ENCODE results near the gene MTIF2.
"Not testable (repeated sequence)": the region's sequence is repeated elsewhere in the genome, so short reads cannot be mapped to it uniquely, and the experiment has no call there.

MTIF2 gene

DNA sequence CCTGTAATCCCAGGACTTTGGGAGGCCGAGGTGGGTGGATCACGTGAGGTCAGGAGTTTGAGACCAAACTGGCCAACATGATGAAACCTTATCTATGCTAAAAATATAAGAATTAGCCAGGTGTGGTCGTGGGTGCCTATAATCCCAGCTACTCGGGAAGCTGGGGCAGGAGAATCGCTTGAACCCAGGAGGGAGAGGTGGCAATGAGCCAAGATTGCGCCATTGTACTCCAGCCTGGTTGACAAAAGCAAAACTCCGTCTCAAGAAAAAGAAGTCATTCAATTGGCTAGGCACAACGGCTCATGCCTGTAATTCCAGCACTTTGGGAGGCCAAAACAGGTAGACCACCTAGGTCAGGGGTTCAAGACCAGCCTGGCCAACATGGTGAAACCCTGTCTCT is 27.4 kb downstream of the MTIF2 start:
- H3K36me3 ChIP-seq (ENCODE audit: control insufficient read depth, insufficient read depth, low read length): peaks cover 63% of the 10 kb centered on the region
- H3K4me1 ChIP-seq (ENCODE audit: control insufficient read depth, insufficient read depth, low read length): not testable (repeated sequence)

DNA sequence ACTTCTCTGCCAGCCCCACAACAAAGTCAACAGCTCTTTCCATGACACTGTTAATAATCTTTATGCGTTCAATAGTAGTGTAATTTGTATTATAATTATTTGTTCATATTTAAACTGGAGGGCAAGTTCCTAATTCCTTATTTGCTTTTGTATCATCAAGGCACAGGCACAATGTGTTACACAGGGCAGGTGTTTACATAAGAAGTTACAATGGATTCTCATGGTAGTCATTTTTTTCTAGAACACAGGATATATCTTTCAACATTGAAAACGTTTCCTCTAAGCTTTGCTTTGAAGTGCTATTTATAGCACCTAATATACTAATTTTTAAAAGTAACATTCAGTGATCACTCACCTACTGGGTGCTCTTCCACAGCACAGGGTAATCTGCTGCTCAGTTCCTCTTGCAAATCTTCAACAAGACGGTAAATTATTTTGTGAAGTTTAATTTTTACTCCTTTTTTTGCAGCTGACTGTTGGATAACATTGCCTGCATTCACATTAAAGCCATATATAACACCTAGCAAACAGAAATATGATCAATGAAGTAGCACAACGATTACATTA is 29.3 kb downstream of the MTIF2 start:
- peaks cover 65% of the 10 kb centered on the region for H3K36me3 ChIP-seq (ENCODE audit: control insufficient read depth, insufficient read depth, low read length)
- no peak overlapping the region for H3K9ac ChIP-seq (ENCODE audit: low read length)
- H3K9me3 ChIP-seq (ENCODE audit: control insufficient read depth, insufficient read depth, low read depth, low read length): no peaks in the 10 kb centered on the region
- no peaks in the 10 kb centered on the region for H3K27me3 ChIP-seq (ENCODE audit: control insufficient read depth, insufficient read depth, low read length)
- H3K27ac ChIP-seq (ENCODE audit: low read depth, low read length): no peak overlapping the region
- no peak overlapping the region for H3K4me3 ChIP-seq (ENCODE audit: low read depth, low read length)
- no peaks in the 10 kb centered on the region for H3K4me1 ChIP-seq (ENCODE audit: control insufficient read depth, insufficient read depth, low read length)

More for the DNA sequence above, 27.4 kb downstream of the MTIF2 start:
- H3K27ac ChIP-seq (ENCODE audit: low read depth, low read length); H3K27me3 ChIP-seq (ENCODE audit: control insufficient read depth, insufficient read depth, low read length); H3K9ac ChIP-seq (ENCODE audit: low read length); H3K4me3 ChIP-seq (ENCODE audit: low read depth, low read length); H3K9me3 ChIP-seq (ENCODE audit: control insufficient read depth, insufficient read depth, low read depth, low read length): not testable (repeated sequence)

DNA sequence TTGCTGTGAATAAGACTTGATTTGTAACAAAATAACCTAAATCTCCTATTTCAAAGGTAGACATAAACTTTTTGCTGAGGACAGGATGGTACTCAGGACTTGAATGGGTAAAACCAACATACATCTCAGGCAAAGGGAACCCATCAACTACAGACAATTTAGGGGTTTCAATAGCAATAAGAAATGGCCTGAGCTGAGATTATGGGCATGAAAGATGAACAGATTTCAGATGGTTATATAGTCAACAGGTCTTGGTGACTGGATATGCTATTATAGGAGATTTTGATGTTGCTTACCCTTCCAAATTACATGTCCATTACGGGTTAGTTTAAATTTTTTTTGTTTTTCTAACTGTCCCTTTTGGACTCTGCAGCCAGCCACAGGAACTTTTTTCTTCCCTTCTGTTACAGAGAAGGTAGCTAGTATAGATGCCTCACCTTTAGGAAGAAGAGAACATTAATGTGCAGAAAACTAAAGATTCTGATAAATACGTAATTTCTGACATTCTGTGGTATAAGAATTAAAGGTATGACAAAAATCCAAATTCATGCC is 32.0 kb downstream of the MTIF2 start:
- Histone ChIP-seq H3K4me1 (ENCODE audit: control insufficient read depth, insufficient read depth, low read length) (peaks cover 5% of the 10 kb centered on the region), H3K4me3 (ENCODE audit: low read depth, low read length) (no peak overlapping the region), H3K27ac (ENCODE audit: low read depth, low read length) (no peak overlapping the region), H3K27me3 (ENCODE audit: control insufficient read depth, insufficient read depth, low read length) (no peaks in the 10 kb centered on the region), H3K9me3 (ENCODE audit: control insufficient read depth, insufficient read depth, low read depth, low read length) (no peaks in the 10 kb centered on the region), H3K9ac (ENCODE audit: low read length) (no peak overlapping the region), H3K36me3 (ENCODE audit: control insufficient read depth, insufficient read depth, low read length) (peaks cover 65% of the 10 kb centered on the region)

GRCh38 chr2:55235724-55236538 is 33.1 kb downstream of the MTIF2 start:
- Histone ChIP-seq H3K36me3 (ENCODE audit: control insufficient read depth, insufficient read depth, low read length) (peaks cover 59% of the 10 kb centered on the region), H3K4me1 (ENCODE audit: control insufficient read depth, insufficient read depth, low read length) (peaks cover 8% of the 10 kb centered on the region), H3K27ac (ENCODE audit: low read depth, low read length) (no peak overlapping the region), H3K4me3 (ENCODE audit: low read depth, low read length) (no peak overlapping the region), H3K9ac (ENCODE audit: low read length) (no peak overlapping the region), H3K9me3 (ENCODE audit: control insufficient read depth, insufficient read depth, low read depth, low read length) (no peaks in the 10 kb centered on the region), H3K27me3 (ENCODE audit: control insufficient read depth, insufficient read depth, low read length) (no peaks in the 10 kb centered on the region)

- no peaks in the 10 kb centered on the region for H3K9me3 ChIP-seq (ENCODE audit: control insufficient read depth, insufficient read depth, low read depth, low read length)
- peaks cover 48% of the 10 kb centered on the region for H3K36me3 ChIP-seq (ENCODE audit: control insufficient read depth, insufficient read depth, low read length)
- H3K9ac ChIP-seq (ENCODE audit: low read length): peak overlapping the region; percentile 98
- H3K4me1 ChIP-seq (ENCODE audit: control insufficient read depth, insufficient read depth, low read length): peaks cover 8% of the 10 kb centered on the region
- peak overlapping the region; percentile 84 for H3K4me3 ChIP-seq (ENCODE audit: low read depth, low read length)
- no peaks in the 10 kb centered on the region for H3K27me3 ChIP-seq (ENCODE audit: control insufficient read depth, insufficient read depth, low read length)
- H3K27ac ChIP-seq (ENCODE audit: low read depth, low read length): peak overlapping the region; percentile 99
These were observed 35.4 kb downstream of the MTIF2 start for GRCh38 chr2:55233658-55233940.

DNA sequence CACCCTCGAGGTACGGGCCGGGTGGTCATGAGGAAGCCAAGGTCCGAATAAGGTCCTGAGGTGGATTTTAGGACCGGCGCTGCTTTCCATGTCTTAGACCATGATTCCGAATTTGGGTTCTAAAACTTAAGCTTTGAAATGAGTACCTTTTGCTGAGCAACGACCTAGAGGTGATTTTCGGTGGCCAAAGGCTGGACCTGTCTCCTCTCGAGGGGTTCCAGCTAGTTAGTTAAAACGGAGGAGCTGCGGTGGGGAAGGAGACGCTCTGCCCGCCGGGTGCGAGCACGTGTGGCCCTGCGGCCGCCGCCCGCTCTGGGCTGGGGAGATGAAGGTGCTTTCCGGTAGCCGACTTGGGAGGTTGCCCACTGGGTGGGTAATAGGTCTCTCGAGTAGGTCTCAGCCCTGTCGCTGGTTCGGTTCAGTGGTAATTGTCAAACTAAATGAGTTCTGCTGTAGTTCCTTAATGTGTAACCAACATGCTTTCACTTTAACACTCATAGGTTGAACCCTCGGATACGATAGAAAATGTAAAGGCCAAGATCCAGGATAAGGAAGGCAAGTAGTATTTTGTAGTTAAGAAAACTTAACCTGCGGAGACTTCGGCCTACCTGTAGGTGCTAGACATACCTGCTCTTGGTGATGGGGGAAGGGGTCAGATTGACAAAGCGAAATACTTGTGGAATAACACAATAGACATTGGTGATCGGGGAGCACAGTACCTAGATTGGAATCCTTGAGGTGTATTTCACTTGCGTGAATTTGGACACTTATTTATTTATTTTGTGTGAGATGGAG is 36.0 kb downstream of the MTIF2 start:
- Histone ChIP-seq H3K36me3 (ENCODE audit: control insufficient read depth, insufficient read depth, low read length) (peaks cover 47% of the 10 kb centered on the region), H3K4me3 (ENCODE audit: low read depth, low read length) (peak overlapping the region; percentile 84), H3K27me3 (ENCODE audit: control insufficient read depth, insufficient read depth, low read length) (no peaks in the 10 kb centered on the region), H3K27ac (ENCODE audit: low read depth, low read length) (peak overlapping the region; percentile 99), H3K4me1 (ENCODE audit: control insufficient read depth, insufficient read depth, low read length) (peaks cover 8% of the 10 kb centered on the region), H3K9me3 (ENCODE audit: control insufficient read depth, insufficient read depth, low read depth, low read length) (no peaks in the 10 kb centered on the region), H3K9ac (ENCODE audit: low read length) (peak overlapping the region; percentile 98)

- peaks cover 47% of the 10 kb centered on the region for H3K36me3 ChIP-seq (ENCODE audit: control insufficient read depth, insufficient read depth, low read length)
- peak within 1 kb of the TSS; percentile 84 for H3K4me3 ChIP-seq (ENCODE audit: low read depth, low read length)
- peaks cover 8% of the 10 kb centered on the region for H3K4me1 ChIP-seq (ENCODE audit: control insufficient read depth, insufficient read depth, low read length)
- peak within 1 kb of the TSS; percentile 99 for H3K27ac ChIP-seq (ENCODE audit: low read depth, low read length)
- peak within 1 kb of the TSS; percentile 98 for H3K9ac ChIP-seq (ENCODE audit: low read length)
- no peaks in the 10 kb centered on the region for H3K27me3 ChIP-seq (ENCODE audit: control insufficient read depth, insufficient read depth, low read length)
- no peaks in the 10 kb centered on the region for H3K9me3 ChIP-seq (ENCODE audit: control insufficient read depth, insufficient read depth, low read depth, low read length)
These were observed 36.8 kb downstream of the MTIF2 start, which contains the start of the genes CLHC1 and RPS27A for GRCh38 chr2:55232084-55232862. TSS of gene CLHC1 (minus strand) at chr2:55232293. CDS start at chr2:55222411, 9,882 bp downstream. TSS of gene RPS27A (plus strand) at chr2:55232688. CDS start at chr2:55232825, 137 bp downstream.

GRCh38 chr2:55231546-55232083 is 37.4 kb downstream of the MTIF2 start:
- H3K4me1 ChIP-seq (ENCODE audit: control insufficient read depth, insufficient read depth, low read length): peaks cover 8% of the 10 kb centered on the region
- peak overlapping the region; percentile 84 for H3K4me3 ChIP-seq (ENCODE audit: low read depth, low read length)
- H3K9me3 ChIP-seq (ENCODE audit: control insufficient read depth, insufficient read depth, low read depth, low read length): no peaks in the 10 kb centered on the region
- no peaks in the 10 kb centered on the region for H3K27me3 ChIP-seq (ENCODE audit: control insufficient read depth, insufficient read depth, low read length)
- peaks cover 41% of the 10 kb centered on the region for H3K36me3 ChIP-seq (ENCODE audit: control insufficient read depth, insufficient read depth, low read length)
- peak overlapping the region; percentile 98 for H3K9ac ChIP-seq (ENCODE audit: low read length)
- peak overlapping the region; percentile 99 for H3K27ac ChIP-seq (ENCODE audit: low read depth, low read length)

DNA sequence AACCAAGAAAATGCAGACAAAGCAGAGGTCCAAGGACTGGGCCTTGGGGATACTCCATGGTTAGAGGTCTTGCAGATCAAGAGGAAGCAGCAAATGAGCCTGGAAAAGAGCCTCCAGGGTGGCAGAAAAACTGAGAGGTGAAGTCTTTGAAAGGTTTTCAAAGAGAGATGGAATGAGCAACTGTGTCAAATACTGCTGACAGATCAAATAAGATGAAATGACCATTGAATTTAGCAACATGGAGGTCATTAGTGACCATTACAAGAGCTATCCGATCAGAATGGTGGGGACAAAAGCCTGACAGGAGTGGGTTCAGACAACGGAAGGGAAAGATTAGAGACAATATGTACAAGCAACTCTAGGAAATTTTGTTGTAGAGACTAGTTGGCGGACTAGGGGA is 38.5 kb downstream of the MTIF2 start:
- no peak overlapping the region for H3K4me3 ChIP-seq (ENCODE audit: low read depth, low read length)
- peaks cover 8% of the 10 kb centered on the region for H3K4me1 ChIP-seq (ENCODE audit: control insufficient read depth, insufficient read depth, low read length)
- H3K27me3 ChIP-seq (ENCODE audit: control insufficient read depth, insufficient read depth, low read length): no peaks in the 10 kb centered on the region
- no peak overlapping the region for H3K9ac ChIP-seq (ENCODE audit: low read length)
- H3K9me3 ChIP-seq (ENCODE audit: control insufficient read depth, insufficient read depth, low read depth, low read length): no peaks in the 10 kb centered on the region
- no peak overlapping the region for H3K27ac ChIP-seq (ENCODE audit: low read depth, low read length)
- H3K36me3 ChIP-seq (ENCODE audit: control insufficient read depth, insufficient read depth, low read length): peaks cover 30% of the 10 kb centered on the region

- peaks cover 8% of the 10 kb centered on the region for H3K4me1 ChIP-seq (ENCODE audit: control insufficient read depth, insufficient read depth, low read length)
- no peak overlapping the region for H3K27ac ChIP-seq (ENCODE audit: low read depth, low read length)
- H3K9me3 ChIP-seq (ENCODE audit: control insufficient read depth, insufficient read depth, low read depth, low read length): no peaks in the 10 kb centered on the region
- H3K9ac ChIP-seq (ENCODE audit: low read length): no peak overlapping the region
- H3K4me3 ChIP-seq (ENCODE audit: low read depth, low read length): no peak overlapping the region
- peaks cover 17% of the 10 kb centered on the region for H3K36me3 ChIP-seq (ENCODE audit: control insufficient read depth, insufficient read depth, low read length)
- H3K27me3 ChIP-seq (ENCODE audit: control insufficient read depth, insufficient read depth, low read length): no peaks in the 10 kb centered on the region
These were observed 39.8 kb downstream of the MTIF2 start for GRCh38 chr2:55229221-55229620.
